Right ventricle myocardium inferior (tissue), 1 donor: Measurements from ENCODE around the gene ARPP19. TPM values are rescaled to one million over a fixed set of nuclear protein-coding genes. Genes with fewer than 3 reads are reported as not detected.
"Not testable (repeated sequence)": the region's sequence is repeated elsewhere in the genome, so short reads cannot be mapped to it uniquely, and the experiment has no call there.

ENCODE experiments used
- ATAC-seq: fragments of 200-7000 bp; cut with Tn5 transposase; one replicate; pipeline ENCODE4 v1.9.1; 2020; ENCODE audit warnings: mild to moderate bottlenecking, moderate library complexity
- DNase-seq: peaks from one replicate; pipeline ENCODE4 v3.0.0; 2021; ENCODE audit errors: missing footprints
- intact Hi-C: fragments of 100-400 bp; cut with DNase I; formaldehyde crosslinking; loops from one replicate; pipeline ENCODE4 v1.11.0; 2022
- long read RNA-seq: library from polyadenylated mRNA; unstranded; transcript quantifications from one replicate; pipeline ENCODE4 v2.0.0, GENCODE V29; 2021
- total RNA-seq: library from RNA; stranded (reverse); fragmentation: NEBNext Ultra II Directional; extraction: Animal tissue kit (Norgen Biotek cat#: 25700); gene quantifications from one replicate; pipeline ENCODE4 v1.2.1, GENCODE V29; 2021
- donor health status: DM: no; HTN: yes; CAD: no; lungs with severe emphysema.

The ARPP19 gene
- total RNA-seq = 155 TPM
- long read RNA-seq, full-length matches to known transcripts = 58 of 61 reads
- long read RNA-seq, partial matches to known transcripts = 0 of 61 reads
- long read RNA-seq, other reads (novel, unspliced or antisense) = 3 of 61 reads

GRCh38 chr15:52568601-52569585 lies at the start of gene ARPP19:
ARPP19 (minus strand) TSS chr15:52569030; CDS start chr15:52568892, 138 bp downstream.
- peak; percentile 93 for ATAC-seq
- peak; percentile 93 for DNase-seq
- intact Hi-C loops = loop anchor here (5.0 kb wide), 3 partner anchors 42 to 312 kb away; partner anchors contain the start of genes ATOSA and MYO5A

GRCh38 chr15:52617026-52617425 lies 48.2 kb upstream of the ARPP19 start:
- intact Hi-C loops = no loop called here
- ATAC-seq = no peak
- DNase-seq = no peak

DNA sequence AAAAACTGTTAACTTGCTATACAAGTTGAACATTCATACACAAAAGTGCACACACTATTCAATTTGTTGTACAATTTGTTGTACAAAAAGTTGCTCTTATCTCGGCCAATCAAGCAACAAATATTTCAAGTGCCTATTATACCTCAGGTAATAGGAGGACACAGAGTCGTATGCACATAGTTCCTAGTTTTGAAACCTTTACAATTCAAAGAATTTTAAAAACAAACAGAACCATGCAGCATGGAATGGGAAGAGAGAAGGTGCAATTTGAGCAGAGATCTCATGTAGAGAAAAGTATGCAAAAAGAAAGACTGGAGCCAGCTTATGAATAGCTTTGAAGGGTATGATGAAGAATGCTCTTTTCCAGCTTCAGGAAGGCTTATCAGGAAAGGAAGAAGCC lies 46.5 kb upstream of the ARPP19 start:
- intact Hi-C loops = no loop called here
- ATAC-seq = no peak
- no peak for DNase-seq

DNA sequence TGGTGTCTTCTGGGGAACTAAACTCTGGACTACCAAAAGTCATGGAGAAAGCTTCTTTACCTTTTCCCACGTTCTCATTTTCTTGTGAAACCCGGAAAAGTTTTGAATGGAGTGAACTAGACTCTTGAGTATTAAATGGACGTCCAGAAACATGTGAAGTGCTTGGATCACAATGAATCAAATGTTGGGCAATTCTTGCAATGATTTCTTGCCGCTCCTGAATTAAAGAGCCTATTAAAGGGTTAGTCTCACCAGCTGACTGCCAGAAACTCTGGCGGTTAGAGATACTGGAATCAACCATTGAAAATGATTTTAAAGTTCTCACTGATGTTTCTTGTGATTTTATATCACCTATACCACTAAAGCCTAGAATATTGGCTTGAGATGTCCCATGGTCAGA lies 40.8 kb upstream of the ARPP19 start:
- ATAC-seq (no peak), DNase-seq (no peak)
- intact Hi-C loops = no loop called here

GRCh38 chr15:52584414-52584813 lies 15.6 kb upstream of the ARPP19 start:
- no peak for ATAC-seq
- no peak for DNase-seq
- intact Hi-C loops = no loop called here

- intact Hi-C loops = no loop called here
- no peak for ATAC-seq
- DNase-seq = no peak
Measured at GRCh38 chr15:52579852-52580251, 11.0 kb upstream of the ARPP19 start.

GRCh38 chr15:52576692-52577091 lies 7.9 kb upstream of the ARPP19 start:
- ATAC-seq (no peak), DNase-seq (no peak)
- intact Hi-C loops = no loop called here

DNA sequence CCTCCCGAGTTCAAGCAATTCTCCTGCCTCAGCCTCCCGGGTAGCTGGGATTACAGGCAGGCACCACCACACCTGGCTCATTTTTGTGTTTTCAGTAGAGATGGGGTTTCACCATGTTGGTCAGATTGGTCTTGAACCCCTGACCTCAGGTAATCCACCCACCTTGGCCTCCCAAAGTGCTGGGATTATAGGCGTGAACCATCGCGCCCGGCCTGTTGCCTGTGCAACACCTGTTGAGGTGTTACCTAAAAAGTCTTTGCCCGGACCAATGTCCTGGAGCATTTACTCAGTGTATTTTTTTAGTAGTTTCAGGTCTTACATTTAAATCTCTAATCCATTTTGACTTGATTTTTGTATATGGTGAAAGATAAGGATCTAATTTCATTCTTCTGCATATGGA lies 6.7 kb upstream of the ARPP19 start:
- ATAC-seq, intact Hi-C loops, DNase-seq: not testable (repeated sequence)

- ATAC-seq = no peak
- DNase-seq = no peak
- intact Hi-C loops = no loop called here
Measured at GRCh38 chr15:52575072-52575471, 6.2 kb upstream of the ARPP19 start.

GRCh38 chr15:52574623-52575022 lies 5.8 kb upstream of the ARPP19 start:
- DNase-seq = peak; percentile 54
- ATAC-seq, intact Hi-C loops: not testable (repeated sequence)

- peak; percentile 60 for DNase-seq
- intact Hi-C loops = loop anchor here (5.0 kb wide), 3 partner anchors 41 to 311 kb away; partner anchors contain the start of genes ATOSA and MYO5A
- no peak for ATAC-seq
Measured at GRCh38 chr15:52567871-52568600, 794 bp downstream of the ARPP19 start.

GRCh38 chr15:52566889-52567288 lies 1.9 kb downstream of the ARPP19 start:
- DNase-seq (no peak), ATAC-seq (no peak)
- intact Hi-C loops = loop anchor here (5.0 kb wide), 3 partner anchors 40 to 310 kb away; partner anchors contain the start of genes ATOSA and MYO5A

DNA sequence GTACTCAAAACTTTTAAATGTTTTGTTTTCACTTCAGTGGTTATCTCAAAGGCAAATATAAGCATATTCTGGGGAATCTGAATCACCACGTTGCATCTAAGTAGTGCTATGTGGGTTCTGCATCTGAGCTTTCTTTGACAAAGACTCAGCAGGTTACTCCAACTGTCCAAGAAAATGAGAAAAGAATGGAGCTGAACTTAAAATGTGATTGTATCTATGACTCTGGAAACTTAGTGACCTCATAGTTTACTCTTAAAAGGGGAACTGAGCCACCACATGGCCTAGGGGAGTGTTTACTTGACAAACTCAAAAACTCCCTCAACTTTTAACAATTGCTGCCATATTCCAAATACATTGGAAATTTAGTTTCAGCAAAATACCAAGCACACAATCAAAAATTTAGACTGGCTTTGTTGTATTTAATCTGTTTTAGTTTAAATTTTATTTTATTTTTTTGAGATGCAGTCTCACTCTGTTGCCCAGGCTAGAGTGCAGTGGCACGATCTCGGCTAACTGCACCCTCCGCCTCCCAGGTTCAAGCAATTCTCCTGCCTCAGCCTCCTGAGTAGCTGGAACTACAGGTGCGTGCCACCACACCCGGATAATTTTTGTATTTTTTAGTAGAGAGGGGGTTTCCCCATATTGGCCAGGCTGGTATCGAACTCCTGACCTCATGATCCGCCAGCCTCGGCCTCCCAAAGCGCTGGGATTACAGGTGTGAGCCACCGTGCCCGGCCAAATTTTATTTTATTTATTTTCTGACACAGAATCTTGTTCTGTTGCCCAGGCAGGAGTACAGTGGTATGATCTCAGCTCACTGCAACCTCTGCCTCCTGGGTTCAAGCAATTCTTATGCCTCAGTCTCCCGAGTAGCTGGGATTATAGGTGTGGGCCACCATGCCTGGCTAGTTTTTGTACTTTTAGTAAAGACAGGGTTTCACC lies 3.1 kb downstream of the ARPP19 start:
- DNase-seq, ATAC-seq: not testable (repeated sequence)
- intact Hi-C loops = loop anchor here (5.0 kb wide), 3 partner anchors 38 to 308 kb away; partner anchors contain the start of genes ATOSA and MYO5A

DNA sequence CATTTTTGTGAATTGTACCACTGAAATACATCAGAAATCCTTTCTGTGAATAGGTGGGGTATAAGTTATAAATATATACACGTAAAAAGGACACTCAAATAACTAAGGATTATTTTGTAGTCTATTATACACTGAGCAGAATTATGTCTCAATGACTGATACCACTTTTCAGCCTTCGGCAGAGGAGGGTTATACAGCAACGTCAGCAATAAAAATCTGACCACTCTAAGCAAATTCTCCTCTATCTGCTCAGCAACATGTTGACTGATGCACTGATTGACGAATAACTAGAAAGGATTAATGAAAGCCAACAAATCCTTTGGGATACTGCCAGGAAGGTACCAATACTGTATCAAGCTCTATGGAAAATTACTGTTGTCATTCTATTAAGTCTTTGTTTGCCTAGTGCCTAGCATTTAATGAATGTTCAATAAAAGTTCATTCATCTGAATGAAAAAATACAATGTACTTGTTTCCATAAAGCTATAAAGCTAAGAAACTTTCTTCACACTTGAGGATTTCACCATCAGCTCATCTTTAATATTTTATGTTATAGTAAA lies 5.2 kb downstream of the ARPP19 start:
- intact Hi-C loops = no loop called here
- ATAC-seq (no peak), DNase-seq (no peak)

GRCh38 chr15:52559575-52559974 lies 9.3 kb downstream of the ARPP19 start:
- no peak for DNase-seq
- no peak for ATAC-seq
- intact Hi-C loops = no loop called here

DNA sequence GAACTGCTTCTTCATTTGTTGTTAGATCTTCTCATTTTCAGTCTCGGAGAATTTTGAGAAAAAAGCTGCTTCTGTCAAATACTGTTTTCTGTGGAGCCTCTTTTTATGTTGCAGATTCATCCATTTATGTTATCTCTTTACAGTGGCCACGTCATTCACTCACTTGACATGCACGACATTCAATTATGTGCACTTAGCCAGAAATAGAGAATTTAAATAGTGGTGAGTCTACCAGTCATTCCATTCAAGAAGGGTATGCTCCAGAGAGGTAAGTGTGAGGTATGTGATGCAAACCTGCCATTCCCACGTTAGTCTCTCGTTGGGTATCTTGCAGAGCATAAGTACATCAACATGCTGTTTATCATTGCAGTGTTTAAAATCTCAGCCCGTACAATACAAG lies 9.8 kb downstream of the ARPP19 start:
- ATAC-seq (no peak), DNase-seq (no peak)
- intact Hi-C loops = no loop called here

DNA sequence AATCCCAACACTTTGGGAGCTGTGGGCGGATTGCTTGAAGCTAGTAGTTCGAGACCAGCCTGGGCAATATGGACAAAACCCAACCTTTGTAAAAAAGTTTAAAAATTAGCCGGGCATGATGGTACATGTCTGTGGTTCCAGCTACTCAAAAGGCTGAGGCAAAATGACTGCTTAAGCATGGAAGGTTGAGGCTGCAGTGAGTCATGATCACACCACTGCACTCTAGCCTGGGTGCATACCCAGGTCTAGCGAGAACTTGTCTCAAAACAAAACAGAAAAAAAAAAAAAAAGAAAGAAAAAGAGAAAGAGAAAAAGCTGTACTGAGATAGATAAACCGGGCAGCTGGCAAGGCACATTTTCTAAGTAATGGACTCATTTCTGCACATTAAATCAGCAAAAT lies 10.6 kb downstream of the ARPP19 start:
- ATAC-seq (no peak), DNase-seq (no peak)
- intact Hi-C loops = no loop called here

GRCh38 chr15:52557274-52557641 lies 11.6 kb downstream of the ARPP19 start:
- ATAC-seq (no peak), DNase-seq (no peak)
- intact Hi-C loops = no loop called here
